ENCODE data around the gene EPHB3. TPM values are rescaled to one million over a fixed set of nuclear protein-coding genes. Genes with fewer than 3 reads are reported as not detected.

Gene EPHB3
- total and polyA plus RNA-seq, 2 of the 4 experiments (the other 2 are of a cell fraction): 0.72 to 2.9 TPM

DNA sequence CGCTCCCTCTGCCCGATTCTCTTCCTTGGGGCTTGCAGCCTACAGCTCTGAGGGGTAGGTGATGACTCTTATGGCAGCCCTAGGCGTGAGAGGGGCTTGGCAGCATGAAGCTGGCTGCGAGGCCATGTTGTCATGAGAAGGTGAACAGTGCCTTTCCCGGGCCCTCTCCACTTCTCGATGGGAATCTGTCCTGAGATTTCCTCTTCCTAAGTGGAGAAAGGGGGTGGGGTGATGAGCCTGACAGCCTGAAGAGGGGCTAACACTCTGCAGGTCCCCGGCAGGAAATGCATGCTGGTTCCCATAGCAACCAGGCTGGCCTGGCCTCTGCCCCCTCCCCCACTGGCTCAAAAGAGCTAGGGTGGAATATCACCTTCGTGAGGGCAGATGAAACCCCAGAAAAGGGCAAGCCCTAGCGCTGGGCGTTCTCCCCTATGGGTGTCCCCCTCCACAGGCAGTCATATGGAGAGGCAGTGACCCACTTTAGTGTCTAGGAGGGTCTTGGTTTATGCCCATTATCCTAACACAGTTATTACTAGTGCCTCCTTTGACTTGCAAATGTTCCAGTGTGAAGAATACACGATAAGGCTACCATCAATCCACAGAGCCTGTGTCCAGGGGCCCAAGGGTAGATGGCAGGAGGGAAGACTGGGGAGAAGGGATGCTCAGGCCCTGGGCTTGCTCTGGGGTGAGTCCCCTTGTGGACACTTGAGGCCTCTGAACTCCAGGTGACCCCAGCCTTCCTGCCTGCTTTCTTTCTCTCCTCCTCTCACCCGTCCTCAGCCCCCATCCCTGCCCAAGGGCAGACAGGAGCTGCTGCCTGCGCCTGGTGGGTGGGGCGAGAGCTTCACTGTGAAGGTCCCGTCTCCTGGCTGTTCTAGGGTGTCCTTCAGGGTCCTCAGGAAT, 13.2 kb downstream of the EPHB3 start (continued):
- TF ChIP-seq FOS (IDR thresholded peaks at IDR 0.05; ENCODE audit: low read depth, low read length) (no peak), RAD21 (IDR thresholded peaks at IDR 0.05; ENCODE audit: low read length) (no peak)

DNA sequence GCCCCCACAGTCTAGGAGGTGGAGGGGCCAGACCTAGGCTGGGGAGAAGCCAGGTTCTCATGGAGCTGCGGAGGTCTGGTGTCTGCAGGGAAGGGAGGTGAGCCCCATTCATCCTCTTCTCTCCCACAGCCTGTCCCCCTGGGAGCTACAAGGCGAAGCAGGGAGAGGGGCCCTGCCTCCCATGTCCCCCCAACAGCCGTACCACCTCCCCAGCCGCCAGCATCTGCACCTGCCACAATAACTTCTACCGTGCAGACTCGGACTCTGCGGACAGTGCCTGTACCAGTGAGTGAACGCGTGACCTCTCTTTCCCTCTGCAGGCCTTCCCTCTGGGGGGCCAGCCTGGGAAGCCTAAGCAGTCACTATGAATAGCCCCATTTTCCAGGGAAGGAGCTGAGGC, 14.1 kb downstream of the EPHB3 start:
- no peaks in the 10 kb centered on the region for H3K9me3 ChIP-seq (ENCODE audit: control insufficient read depth, insufficient read depth, low read length)
- no peak overlapping the region for H3K4ac ChIP-seq (ENCODE audit: low read depth, low read length)
- H4K8ac ChIP-seq (ENCODE audit: low read depth in 2 of 2, low read length in 2 of 2): no peak overlapping the region
- no TSS peak for BruUV-seq (replicated peaks)
- H3K23ac ChIP-seq (ENCODE audit: low read depth, low read length): no peak overlapping the region
- H3K4me3 ChIP-seq (ENCODE audit: insufficient read depth, low read depth, low read length): no peak overlapping the region
- H3K14ac ChIP-seq (replicated peaks; ENCODE audit: low read depth, low read length): no peak overlapping the region
- H2BK5ac ChIP-seq (ENCODE audit: low read depth, low read length, poor library complexity, severe bottlenecking): no peak overlapping the region
- dilution Hi-C loops (cut with HindIII; ENCODE audit: low sequenced_read_pairs, unreplicated experiment): no loop called here
- no peaks in the 10 kb centered on the region for H4K20me1 ChIP-seq (ENCODE audit: insufficient read depth, low read length)
- no peak for ATAC-seq (ENCODE audit: low read depth)
- H2BK20ac ChIP-seq (ENCODE audit: low read depth, low read length): no peak overlapping the region
- TF ChIP-seq RFX5 (IDR thresholded peaks at IDR 0.05; ENCODE audit: low read depth, low read length): no peak
- no peak for TF ChIP-seq FOS (IDR thresholded peaks at IDR 0.05; ENCODE audit: low read depth, low read length)
- no peak for TF ChIP-seq RAD21 (IDR thresholded peaks at IDR 0.05; ENCODE audit: low read length)
- TF ChIP-seq, protein P1, sequence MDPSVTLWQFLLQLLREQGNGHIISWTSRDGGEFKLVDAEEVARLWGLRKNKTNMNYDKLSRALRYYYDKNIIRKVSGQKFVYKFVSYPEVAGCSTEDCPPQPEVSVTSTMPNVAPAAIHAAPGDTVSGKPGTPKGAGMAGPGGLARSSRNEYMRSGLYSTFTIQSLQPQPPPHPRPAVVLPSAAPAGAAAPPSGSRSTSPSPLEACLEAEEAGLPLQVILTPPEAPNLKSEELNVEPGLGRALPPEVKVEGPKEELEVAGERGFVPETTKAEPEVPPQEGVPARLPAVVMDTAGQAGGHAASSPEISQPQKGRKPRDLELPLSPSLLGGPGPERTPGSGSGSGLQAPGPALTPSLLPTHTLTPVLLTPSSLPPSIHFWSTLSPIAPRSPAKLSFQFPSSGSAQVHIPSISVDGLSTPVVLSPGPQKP (IDR thresholded peaks at IDR 0.05; ENCODE audit: borderline replicate concordance, low read depth, low read length): no peak
- DNase-seq: no peak
- no peaks in the 10 kb centered on the region for H3K27me3 ChIP-seq (ENCODE audit: control insufficient read depth, insufficient read depth, low read length)
- H3K79me1 ChIP-seq (ENCODE audit: low read depth in 1 of 2, low read length in 2 of 2): no peaks in the 10 kb centered on the region
- no peak overlapping the region for H2AFZ ChIP-seq (replicated peaks; ENCODE audit: low read length, poor library complexity)
- H3K4me2 ChIP-seq (ENCODE audit: low read depth, low read length): no peak overlapping the region
- no peak overlapping the region for H2AK5ac ChIP-seq (ENCODE audit: low read depth, low read length)
- no peak overlapping the region for H3K27ac ChIP-seq (ENCODE audit: insufficient read depth, low read length)
- H3K56ac ChIP-seq (ENCODE audit: extremely low read depth, insufficient read depth, low read length): no peak overlapping the region
- H2BK15ac ChIP-seq (ENCODE audit: low read depth, low read length): no peak overlapping the region
- no peak overlapping the region for H4K5ac ChIP-seq (ENCODE audit: low read depth, low read length)
- no peak overlapping the region for H2BK120ac ChIP-seq (ENCODE audit: low read depth, low read length)
- intact Hi-C loops (cut with micrococcal nuclease): no loop called here
- no peak overlapping the region for H2AK9ac ChIP-seq (replicated peaks; ENCODE audit: low read depth, low read length, poor library complexity)
- 0 out of 2 replicates have a peak, but pooled peaks cover 4% of the 10 kb centered on the region for H3K9me1 ChIP-seq (ENCODE audit: insufficient read depth, low read length)
- no peak overlapping the region for H3K18ac ChIP-seq (ENCODE audit: low read depth, low read length)
- CTCF ChIA-PET: no interaction called here
- WGBS, 2 experiments (ENCODE audit: extremely low coverage in 2 of 2, insufficient read length in 1 of 2): 95% methylated on average over 4 of the region's 9 CpGs; no CpG with 5 or more reads in 1 of the 2 experiments
- POLR2A ChIA-PET (ENCODE audit: unreplicated experiment): no interaction called here
- H3K36me3 ChIP-seq (ENCODE audit: control insufficient read depth, insufficient read depth, low read length): peaks cover 70% of the 10 kb centered on the region
- no peak overlapping the region for H4K91ac ChIP-seq (ENCODE audit: insufficient read depth, low read depth, low read length)
- in situ Hi-C loops (cut with MboI; ENCODE audit: low sequenced_read_pairs): no loop called here
- peaks cover 5% of the 10 kb centered on the region; the same call in 1 of the 2 replicates for H3K4me1 ChIP-seq (ENCODE audit: control insufficient read depth, insufficient read depth, low read length)
- no peak overlapping the region for H3K9ac ChIP-seq (ENCODE audit: low read depth, low read length)
